Middle frontal gyrus (tissue), 1 donor: Measurements from ENCODE around the gene FBXW2.
"Not testable (repeated sequence)": the region's sequence is repeated elsewhere in the genome, so short reads cannot be mapped to it uniquely, and the experiment has no call there.

Experiments
- DNase-seq: peaks from one replicate; pipeline ENCODE4 v3.0.0-alpha.2; 2015; ENCODE audit warnings: low spot score; ENCODE audit errors: extremely low spot score

FBXW2 gene

DNA sequence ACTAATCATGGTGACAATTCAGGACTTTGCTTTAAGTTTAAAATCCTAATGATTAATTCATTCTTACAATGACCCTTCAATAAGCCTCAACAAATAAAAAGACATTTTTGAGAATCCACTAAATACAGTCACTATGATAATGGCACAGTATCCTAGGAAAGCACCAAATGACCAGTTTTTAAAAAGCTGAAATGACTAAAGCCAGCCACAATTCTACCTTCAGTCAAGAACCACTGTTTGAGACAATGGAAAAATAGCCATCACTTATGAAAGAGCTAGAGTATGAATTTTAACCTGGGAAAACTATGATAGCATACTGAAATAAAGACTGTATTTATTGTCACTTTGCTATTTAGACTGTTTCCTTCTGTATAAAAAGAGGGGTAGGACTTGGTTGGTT, 14.0 kb downstream of the FBXW2 start:
- DNase-seq: no peak

DNA sequence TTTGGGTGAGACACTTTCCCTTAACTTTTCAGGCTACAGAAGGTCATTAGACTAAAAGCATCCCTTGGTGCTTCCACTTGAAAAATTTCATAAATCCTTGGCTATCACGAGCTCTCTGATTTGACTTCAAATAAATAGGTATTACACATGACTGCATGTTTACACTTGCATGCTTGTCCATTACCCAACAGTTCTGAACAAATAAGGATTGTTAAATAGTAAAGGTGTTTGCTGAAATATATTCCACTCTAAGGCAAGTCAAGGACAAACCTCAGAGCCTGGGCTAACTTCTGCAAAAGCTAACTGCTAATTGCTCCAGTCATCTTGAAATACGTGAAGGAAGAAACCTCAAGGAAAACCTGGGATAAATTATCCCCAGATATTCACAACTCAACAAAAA, 14.5 kb downstream of the FBXW2 start:
- no peak for DNase-seq

GRCh38 chr9:120777229-120777628, 16.0 kb downstream of the FBXW2 start:
- DNase-seq: no peak

DNA sequence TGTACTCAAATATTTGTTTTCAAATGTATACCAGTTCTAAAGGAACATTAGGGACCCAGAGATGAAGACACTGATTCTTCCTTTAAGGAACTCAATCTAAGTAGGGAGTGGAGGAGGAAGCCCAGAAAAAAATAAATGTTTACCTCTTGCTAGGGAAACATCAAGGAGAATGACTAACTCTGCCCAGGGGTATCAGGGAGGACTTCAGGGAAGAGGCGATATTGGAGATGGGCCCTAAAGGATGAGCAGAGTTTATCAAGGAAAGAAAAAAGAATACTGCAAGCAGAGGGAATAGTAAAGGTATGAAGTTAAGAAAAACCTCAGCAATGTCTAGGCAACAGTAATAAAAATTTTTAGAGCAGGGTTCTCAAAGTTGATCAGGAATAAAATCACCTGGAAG, 16.4 kb downstream of the FBXW2 start:
- DNase-seq: no peak

- no peak for DNase-seq
These were observed 17.4 kb downstream of the FBXW2 start for GRCh38 chr9:120775859-120776258.

DNA sequence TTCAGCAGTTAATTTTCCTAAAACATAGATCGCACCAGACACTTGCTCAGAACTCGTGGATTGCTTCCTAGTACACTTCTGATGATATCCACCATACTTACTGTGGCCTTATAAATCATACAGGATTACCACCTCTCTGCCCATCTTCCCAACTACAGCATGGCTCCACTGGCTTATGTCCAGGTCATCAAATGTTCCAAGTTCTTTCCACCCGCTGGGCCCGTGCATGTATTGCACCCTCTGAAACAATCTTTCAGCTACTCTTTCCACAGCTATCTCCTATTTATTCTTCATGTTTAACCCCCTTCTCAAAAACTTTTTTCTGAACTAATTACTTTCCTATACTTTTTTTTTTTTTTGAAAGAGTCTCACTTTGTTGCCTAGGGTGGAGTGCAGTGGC, 18.5 kb downstream of the FBXW2 start:
- no peak for DNase-seq

GRCh38 chr9:120773256-120773655, 20.0 kb downstream of the FBXW2 start:
- DNase-seq: no peak

DNA sequence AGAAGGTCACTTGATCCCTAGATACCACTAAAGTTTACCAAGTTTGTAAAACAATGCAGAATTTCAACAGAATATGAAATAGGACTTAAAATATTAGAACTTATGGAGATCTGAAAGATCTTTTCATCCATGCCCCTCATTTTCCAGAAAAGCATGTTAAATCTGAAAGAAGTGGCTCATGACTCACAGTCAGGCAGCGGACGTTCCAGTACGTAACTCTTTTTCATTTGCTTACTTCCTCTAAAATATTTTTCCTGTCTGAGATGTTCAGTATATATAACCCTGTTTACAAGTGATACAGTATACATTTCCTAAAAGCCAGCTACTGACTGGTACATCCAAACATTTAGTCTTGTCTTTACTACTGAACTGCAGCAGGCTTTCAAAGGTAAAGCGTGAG, 22.3 kb downstream of the FBXW2 start:
- no peak for DNase-seq

- no peak for DNase-seq
These were observed 24.3 kb downstream of the FBXW2 start for GRCh38 chr9:120768886-120769285.

GRCh38 chr9:120768247-120768646, 25.0 kb downstream of the FBXW2 start:
- no peak for DNase-seq

GRCh38 chr9:120767451-120767850, 25.8 kb downstream of the FBXW2 start:
- no peak for DNase-seq

DNA sequence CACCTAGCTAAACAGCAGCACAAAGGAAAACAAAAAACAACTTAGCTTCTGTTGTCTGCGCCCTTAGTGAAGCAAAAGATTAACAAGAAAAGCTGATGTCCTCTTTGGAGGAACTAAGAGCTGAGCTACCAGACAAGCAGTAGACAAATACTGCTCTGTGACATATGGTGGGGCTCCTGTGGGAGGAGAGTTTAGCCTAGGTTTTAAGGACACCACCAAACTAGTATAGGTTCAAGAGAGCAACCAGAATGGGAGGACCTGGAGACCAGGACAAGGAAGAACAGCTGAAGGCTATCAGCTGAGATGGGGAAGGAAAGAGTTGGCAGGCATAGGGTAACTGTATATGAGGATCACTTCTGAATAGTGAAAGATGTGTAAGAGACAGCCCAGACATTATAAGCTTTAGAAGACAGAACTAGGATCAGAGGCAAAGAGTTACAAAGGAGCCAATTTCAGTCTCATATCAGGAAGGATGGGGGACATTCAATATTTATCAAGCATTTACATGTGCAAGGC, 27.2 kb downstream of the FBXW2 start:
- no peak for DNase-seq

DNA sequence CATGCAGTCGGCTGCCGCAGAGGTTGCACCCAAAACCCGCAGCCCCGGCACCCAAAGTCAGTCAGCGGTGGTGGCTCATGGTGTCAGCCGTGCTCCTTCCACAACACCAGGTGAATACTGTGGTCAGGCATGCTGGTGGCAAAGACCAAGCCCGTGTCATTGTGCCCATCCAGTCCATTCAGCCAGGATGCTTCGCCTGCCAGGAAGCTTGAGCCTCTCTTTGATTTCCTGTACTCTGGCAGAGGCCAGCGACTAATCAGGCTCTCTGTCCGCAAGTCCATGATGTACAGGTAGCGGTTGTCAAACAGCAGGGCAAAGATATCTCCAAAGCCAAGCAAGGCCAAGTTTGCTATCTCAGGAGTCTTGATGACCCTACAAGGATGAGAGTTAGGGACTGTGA, 28.7 kb downstream of the FBXW2 start:
- DNase-seq: no peak

- no peak for DNase-seq
These were observed 32.2 kb downstream of the FBXW2 start for GRCh38 chr9:120761006-120761405.

DNA sequence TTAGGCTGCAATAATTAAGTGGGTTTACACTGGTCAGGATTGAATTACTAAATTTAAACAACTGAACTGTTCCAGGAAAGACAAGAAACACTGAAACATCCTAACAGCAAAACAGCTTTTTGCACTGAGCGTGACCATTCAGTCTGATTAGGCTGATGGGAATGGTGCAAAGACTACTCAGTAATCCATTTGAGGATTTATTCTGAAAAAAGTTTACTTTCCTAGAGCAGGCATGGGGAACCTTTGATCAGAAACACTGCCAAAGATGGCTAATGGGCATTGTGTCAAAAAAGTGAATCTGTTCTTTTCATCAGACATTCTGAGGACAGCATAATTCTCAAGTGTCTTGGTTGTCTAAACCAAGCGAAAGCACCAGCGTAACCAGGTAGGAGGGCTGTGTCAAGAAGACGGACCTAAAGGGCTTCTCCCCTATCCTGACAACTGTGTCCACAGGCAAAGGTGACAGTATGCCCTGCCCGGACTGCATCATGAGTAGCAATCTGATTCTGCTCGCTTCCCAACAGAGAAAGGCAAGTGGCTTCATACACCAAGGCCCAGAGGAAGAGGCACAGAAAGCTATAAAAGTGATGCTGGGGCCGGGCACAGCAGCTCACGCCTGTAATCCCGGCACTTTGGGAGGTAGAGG, 33.3 kb downstream of the FBXW2 start:
- DNase-seq: no peak

DNA sequence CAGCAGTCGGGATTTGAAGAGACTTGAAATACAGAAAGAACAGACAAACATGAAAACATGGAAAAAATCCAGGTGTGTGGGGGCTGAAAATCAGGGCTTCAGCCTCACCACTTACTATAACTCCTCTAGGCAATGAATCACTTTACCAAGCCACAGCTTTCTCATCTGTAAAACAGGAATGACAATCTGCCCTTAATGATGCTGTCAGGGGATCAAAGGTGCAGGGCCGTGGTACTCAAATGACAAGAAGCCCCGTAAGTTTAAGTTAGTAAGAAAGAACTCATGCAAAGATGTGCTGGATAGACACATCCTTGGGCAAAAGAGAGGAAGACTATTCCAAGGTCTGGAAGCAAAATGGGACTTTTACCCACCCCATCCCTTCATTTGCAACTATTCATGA, 34.7 kb downstream of the FBXW2 start:
- DNase-seq: no peak

DNA sequence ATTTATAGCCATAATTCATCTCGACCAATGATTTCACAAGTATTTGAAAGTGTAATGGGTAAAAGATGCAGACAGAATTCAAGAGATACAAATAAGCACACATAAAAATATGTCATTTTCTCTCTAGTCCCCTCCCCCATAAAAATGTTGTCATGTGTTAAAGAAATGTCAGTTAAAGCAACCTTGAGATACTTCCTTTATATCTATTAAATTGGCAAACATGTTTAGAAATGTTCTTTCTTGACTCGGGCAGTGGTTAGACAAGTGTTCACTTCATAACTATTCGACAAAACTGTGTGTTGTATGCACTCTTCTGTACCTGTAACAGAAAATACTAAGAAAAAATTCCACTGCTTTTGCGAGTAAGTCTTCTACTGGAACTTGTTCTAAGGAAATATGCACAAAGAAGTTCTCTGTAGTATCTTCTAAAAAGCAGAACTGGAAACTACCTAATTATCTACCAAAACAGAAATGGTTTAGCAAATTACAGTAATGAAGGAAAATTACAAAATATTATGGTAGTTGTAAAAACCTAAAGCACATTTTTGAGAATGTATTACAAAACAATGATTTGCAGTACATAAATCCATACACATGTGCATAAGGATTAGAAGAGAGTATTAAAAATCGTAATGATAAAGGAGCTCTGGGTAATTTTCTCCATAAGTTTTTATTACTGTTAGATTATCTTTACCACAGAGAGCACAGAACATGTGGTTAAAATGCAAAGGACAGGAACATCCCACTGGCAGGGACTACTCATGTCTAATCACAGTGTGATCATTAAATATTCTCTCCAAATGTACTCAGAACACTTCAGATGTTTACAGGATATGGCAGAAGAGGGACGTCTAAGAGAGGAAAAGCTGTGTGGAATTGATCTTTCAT, 35.9 kb downstream of the FBXW2 start:
- no peak for DNase-seq

DNA sequence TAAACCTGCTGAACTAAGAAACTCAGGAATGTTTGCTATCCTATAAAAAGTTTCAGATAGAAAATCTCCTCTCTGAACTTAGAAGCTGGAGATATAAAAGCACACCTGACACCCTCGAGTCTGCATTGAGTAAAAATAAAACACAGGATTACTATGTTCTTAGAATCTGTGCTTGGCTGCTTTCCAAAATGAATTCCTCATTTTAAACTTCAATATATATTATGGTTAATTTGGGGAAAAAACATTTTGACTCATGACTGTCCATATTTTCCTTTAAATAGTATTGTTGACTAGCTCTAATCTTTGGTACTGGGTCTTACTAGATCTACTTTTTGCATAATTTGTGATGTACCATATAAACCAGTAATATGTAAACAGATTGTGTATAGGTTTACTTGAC, 36.7 kb downstream of the FBXW2 start:
- no peak for DNase-seq

GRCh38 chr9:120755810-120756434, 37.3 kb downstream of the FBXW2 start:
- peak; percentile 54 for DNase-seq

GRCh38 chr9:120755044-120755443, 38.2 kb downstream of the FBXW2 start:
- no peak for DNase-seq

- DNase-seq: no peak
These were observed 42.8 kb downstream of the FBXW2 start for GRCh38 chr9:120750421-120750820.

DNA sequence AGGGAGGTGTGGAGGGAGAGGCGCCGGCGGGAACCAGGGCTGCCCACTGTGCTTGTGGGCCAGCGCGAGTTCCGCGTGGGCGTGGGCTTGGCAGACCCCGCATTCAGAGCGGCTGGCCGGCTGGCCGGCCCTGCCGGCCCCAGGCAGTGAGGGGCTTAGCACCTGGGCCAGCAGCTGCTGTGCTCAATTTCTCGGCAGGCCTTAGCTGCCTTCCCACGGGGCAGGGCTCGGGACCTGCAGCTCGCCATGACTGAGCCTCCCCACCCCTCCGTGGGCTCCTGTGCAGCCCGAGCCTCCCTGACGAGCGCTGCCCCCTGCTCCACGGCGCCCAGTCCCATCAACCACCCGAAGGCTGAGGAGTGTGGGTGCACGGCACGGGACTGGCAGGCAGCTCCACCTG, 46.9 kb downstream of the FBXW2 start:
- DNase-seq: not testable (repeated sequence)
